NCI-H146 treated with DMSO at 0.1 percent for 48 hours (cell line): ENCODE results near the gene APEX1.
"Not testable (repeated sequence)": the region's sequence is repeated elsewhere in the genome, so short reads cannot be mapped to it uniquely, and the experiment has no call there.

ENCODE experiments used
- DNase-seq: peaks from one replicate; lab custom pipeline; 2025; ENCODE audit not compliant: unreplicated experiment; lab: John Stamatoyannopoulos, UW

Gene APEX1

GRCh38 chr14:20435582-20436362, 19.3 kb upstream of the APEX1 start, which contains the start of gene KLHL33:
TSS of gene KLHL33 (minus strand) at chr14:20436166. CDS start at chr14:20435811, 355 bp downstream.
- no peak for DNase-seq

GRCh38 chr14:20436363-20436755, 18.7 kb upstream of the APEX1 start:
- DNase-seq = no peak

- DNase-seq = no peak
Observed at GRCh38 chr14:20438664-20439063, 16.4 kb upstream of the APEX1 start.

GRCh38 chr14:20440465-20440864, 14.6 kb upstream of the APEX1 start:
- no peak for DNase-seq

- no peak for DNase-seq
Observed at GRCh38 chr14:20440882-20441281, 14.1 kb upstream of the APEX1 start.

GRCh38 chr14:20441461-20441860, 13.6 kb upstream of the APEX1 start:
- DNase-seq = no peak

GRCh38 chr14:20443650-20444049, 11.4 kb upstream of the APEX1 start:
- DNase-seq = not testable (repeated sequence)

- no peak for DNase-seq
Observed at GRCh38 chr14:20446889-20447288, 8.1 kb upstream of the APEX1 start.

GRCh38 chr14:20452831-20453230, 2.2 kb upstream of the APEX1 start:
- not testable (repeated sequence) for DNase-seq

GRCh38 chr14:20455355-20456300, 602 bp downstream of the APEX1 start:
- no peak for DNase-seq

- DNase-seq = no peak
Observed at GRCh38 chr14:20456971-20457370, 1.9 kb downstream of the APEX1 start.

GRCh38 chr14:20458031-20458789, 3.2 kb downstream of the APEX1 start:
- DNase-seq = no peak

GRCh38 chr14:20460458-20461224, 5.6 kb downstream of the APEX1 start:
- DNase-seq = peak; percentile 21

- DNase-seq = peak; percentile 99
Observed at GRCh38 chr14:20461225-20462141, 6.5 kb downstream of the APEX1 start, which contains the start of gene PIP4P1. TSS of gene PIP4P1 (minus strand) at chr14:20461434. CDS start at chr14:20461325, 109 bp downstream.

GRCh38 chr14:20468764-20469241, 13.8 kb downstream of the APEX1 start:
- no peak for DNase-seq

- peak; percentile 87 for DNase-seq
Observed at GRCh38 chr14:20469242-20469889, 14.3 kb downstream of the APEX1 start, which contains the start of gene PNP. TSS of gene PNP (plus strand) at chr14:20469406. CDS start at chr14:20469525, 119 bp downstream.

GRCh38 chr14:20469890-20470602, 15.0 kb downstream of the APEX1 start:
- peak; percentile 19 for DNase-seq

GRCh38 chr14:20470603-20470901, 15.5 kb downstream of the APEX1 start:
- DNase-seq = no peak
